Measurements from ENCODE around the gene EPN2. TPM values are rescaled to one million over a fixed set of nuclear protein-coding genes. Genes with fewer than 3 reads are reported as not detected.

The EPN2 gene
- total RNA-seq, 2 donors from 2014 or later: 28.8 to 67.7 TPM

DNA sequence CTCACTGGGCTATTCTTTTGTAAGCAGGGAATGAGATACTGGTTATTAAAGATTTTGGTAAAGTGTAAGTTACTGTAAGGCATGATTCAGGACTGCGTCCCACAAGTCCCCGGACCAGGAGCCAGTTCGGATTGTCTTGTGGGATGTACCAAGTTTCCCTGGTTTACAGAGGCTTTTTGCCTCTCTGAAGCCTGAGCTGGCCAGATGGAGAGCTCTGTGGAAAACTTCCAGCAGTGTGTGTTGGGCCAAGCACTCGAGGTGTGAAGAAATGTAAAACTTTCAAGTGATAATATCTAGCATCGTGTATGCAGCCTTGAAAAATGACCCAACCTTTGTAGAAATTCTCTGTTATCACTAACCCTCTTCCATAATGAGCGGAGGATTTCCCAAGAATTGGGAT is 2.4 kb downstream of the EPN2 start:
- Histone ChIP-seq H3K4me3 (no peak overlapping the region), H3K27me3 (replicated peaks; ENCODE audit: insufficient read depth) (no peaks in the 10 kb centered on the region), H3K9me3 (no peaks in the 10 kb centered on the region), H3K4me1 (replicated peaks) (peaks cover 4% of the 10 kb centered on the region), H3K36me3 (no peaks in the 10 kb centered on the region), H3K27ac (peak overlapping the region; percentile 94 to 96)
- WGBS: 41% methylated on average over 6 of the region's 6 CpGs
- no peak for DNase-seq (ENCODE audit: low spot score)
- TF ChIP-seq POLR2AphosphoS5 (IDR thresholded peaks at IDR 0.05) (no peak), POLR2A (IDR thresholded peaks at IDR 0.05) (no peak)
- TF ChIP-seq, protein P1, sequence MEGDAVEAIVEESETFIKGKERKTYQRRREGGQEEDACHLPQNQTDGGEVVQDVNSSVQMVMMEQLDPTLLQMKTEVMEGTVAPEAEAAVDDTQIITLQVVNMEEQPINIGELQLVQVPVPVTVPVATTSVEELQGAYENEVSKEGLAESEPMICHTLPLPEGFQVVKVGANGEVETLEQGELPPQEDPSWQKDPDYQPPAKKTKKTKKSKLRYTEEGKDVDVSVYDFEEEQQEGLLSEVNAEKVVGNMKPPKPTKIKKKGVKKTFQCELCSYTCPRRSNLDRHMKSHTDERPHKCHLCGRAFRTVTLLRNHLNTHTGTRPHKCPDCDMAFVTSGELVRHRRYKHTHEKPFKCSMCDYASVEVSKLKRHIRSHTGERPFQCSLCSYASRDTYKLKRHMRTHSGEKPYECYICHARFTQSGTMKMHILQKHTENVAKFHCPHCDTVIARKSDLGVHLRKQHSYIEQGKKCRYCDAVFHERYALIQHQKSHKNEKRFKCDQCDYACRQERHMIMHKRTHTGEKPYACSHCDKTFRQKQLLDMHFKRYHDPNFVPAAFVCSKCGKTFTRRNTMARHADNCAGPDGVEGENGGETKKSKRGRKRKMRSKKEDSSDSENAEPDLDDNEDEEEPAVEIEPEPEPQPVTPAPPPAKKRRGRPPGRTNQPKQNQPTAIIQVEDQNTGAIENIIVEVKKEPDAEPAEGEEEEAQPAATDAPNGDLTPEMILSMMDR (IDR thresholded peaks at IDR 0.05): no peak
- intact Hi-C loops (cut with DNase I): no loop called here

DNA sequence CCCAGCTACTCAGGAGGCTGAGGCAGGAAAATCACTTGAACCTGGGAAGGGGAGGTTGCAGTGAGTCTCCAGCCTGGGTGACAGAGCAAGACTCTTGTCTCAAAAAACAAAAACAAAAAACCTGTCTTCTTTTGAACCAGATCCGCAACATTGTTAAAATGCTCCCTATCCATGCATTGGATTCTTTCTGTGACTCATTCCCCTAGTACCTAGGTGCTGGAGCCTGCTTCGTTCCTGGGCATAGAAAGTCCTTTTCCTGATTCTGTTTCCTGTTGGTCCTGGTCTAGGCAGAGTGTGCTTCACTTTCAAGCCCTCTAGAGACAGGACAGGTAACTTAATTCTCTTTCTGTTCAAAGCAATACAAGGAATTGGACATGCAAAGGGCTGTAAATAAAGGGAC is 5.2 kb downstream of the EPN2 start:
- Histone ChIP-seq H3K4me1 (replicated peaks) (peaks cover 9% of the 10 kb centered on the region), H3K27me3 (replicated peaks; ENCODE audit: insufficient read depth) (no peaks in the 10 kb centered on the region), H3K9me3 (no peaks in the 10 kb centered on the region), H3K27ac (peak overlapping the region; percentile 18 to 43), H3K4me3 (no peak overlapping the region), H3K36me3 (no peaks in the 10 kb centered on the region)
- 33% methylated on average over 2 of the region's 2 CpGs for WGBS
- intact Hi-C loops (cut with DNase I): no loop called here
- DNase-seq (ENCODE audit: low spot score): no peak
- TF ChIP-seq POLR2AphosphoS5 (IDR thresholded peaks at IDR 0.05): peak; percentile 38
- TF ChIP-seq POLR2A (IDR thresholded peaks at IDR 0.05): no peak

DNA sequence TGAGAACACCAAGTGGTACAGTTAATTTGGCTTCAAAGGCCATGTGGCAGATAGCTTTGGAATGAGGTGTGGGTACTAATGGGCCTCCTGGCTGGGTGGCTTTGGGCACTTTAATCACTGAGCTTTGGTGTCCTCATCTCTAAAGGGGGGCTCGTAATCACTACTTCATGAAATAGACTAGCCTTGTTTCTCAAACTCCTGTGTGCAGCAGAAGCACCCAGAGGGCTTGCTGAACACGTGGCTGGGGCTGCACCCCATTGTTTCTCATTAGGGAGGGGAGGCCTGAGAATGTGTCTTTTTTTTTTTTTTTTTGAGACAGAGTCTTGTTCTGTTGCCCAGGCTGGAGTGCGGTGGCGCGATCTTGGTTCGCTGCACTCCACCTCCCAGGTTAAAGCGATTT is 5.8 kb downstream of the EPN2 start:
- TF ChIP-seq, protein P1 (IDR thresholded peaks at IDR 0.05): no peak
- TF ChIP-seq POLR2A (IDR thresholded peaks at IDR 0.05) (no peak), POLR2AphosphoS5 (IDR thresholded peaks at IDR 0.05) (no peak)
- peaks cover 15% of the 10 kb centered on the region for H3K4me1 ChIP-seq (replicated peaks)

DNA sequence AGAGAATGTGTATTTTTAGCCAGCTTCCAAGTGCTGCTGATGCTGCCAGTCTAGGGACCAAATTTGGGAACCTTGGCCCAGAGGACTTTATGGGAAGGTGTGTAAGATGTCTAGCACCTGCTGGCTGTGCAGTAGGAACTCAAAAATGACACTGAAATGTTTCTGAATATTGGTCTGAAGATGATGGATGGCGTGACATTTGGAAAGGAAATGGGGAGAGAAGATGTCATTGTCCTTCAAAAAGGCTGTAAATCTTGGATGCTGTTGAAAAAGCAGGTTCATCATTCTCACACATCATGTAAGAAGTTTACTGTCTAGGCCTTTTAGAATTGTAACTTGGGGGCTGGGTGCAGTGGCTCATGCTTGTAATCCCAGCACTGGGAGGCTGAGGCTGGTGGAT is 6.7 kb downstream of the EPN2 start:
- H3K4me3 ChIP-seq: no peak overlapping the region
- H3K27ac ChIP-seq: no peak overlapping the region
- no peaks in the 10 kb centered on the region for H3K27me3 ChIP-seq (replicated peaks; ENCODE audit: insufficient read depth)
- no peaks in the 10 kb centered on the region for H3K9me3 ChIP-seq
- peaks cover 21% of the 10 kb centered on the region for H3K4me1 ChIP-seq (replicated peaks)
- intact Hi-C loops (cut with DNase I): no loop called here
- no peaks in the 10 kb centered on the region for H3K36me3 ChIP-seq
- WGBS: 100% methylated on average over 1 of the region's 1 CpG
- DNase-seq (ENCODE audit: low spot score): no peak
- TF ChIP-seq, protein P1 (IDR thresholded peaks at IDR 0.05): no peak
- TF ChIP-seq POLR2AphosphoS5 (IDR thresholded peaks at IDR 0.05): no peak
- no peak for TF ChIP-seq POLR2A (IDR thresholded peaks at IDR 0.05)

More for the DNA sequence above, 5.8 kb downstream of the EPN2 start:
- H3K27ac ChIP-seq: peak overlapping the region in 1 of 2 donors; percentile 43
- no peak for DNase-seq (ENCODE audit: low spot score)
- WGBS: 88% methylated on average over 7 of the region's 7 CpGs
- no peaks in the 10 kb centered on the region for H3K9me3 ChIP-seq
- no peaks in the 10 kb centered on the region for H3K27me3 ChIP-seq (replicated peaks; ENCODE audit: insufficient read depth)
- H3K4me3 ChIP-seq: no peak overlapping the region
- H3K36me3 ChIP-seq: no peaks in the 10 kb centered on the region
- intact Hi-C loops (cut with DNase I): no loop called here

DNA sequence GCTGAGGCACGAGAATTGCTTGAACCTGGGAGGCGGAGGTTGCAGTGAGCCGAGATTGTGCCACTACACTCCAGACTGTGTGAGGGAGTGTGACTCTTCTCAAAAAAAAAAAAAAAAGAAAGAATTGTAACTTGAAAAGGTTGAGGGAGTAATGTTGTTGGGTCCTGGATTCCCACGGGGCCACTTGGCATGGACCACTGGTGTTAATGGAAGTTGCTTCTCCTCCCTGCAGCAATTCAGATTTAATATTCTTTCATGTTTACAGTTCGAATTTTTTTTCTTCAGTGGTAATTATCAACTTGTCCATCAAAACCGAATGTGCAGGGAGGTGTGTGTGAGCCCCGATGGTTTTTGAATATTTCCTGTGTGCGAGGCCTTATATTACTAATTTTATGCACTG is 7.2 kb downstream of the EPN2 start:
- TF ChIP-seq POLR2AphosphoS5 (IDR thresholded peaks at IDR 0.05) (no peak), POLR2A (IDR thresholded peaks at IDR 0.05) (no peak)
- TF ChIP-seq, protein P1 (IDR thresholded peaks at IDR 0.05): no peak
- Histone ChIP-seq H3K36me3 (no peaks in the 10 kb centered on the region), H3K4me3 (no peak overlapping the region), H3K27me3 (replicated peaks; ENCODE audit: insufficient read depth) (no peaks in the 10 kb centered on the region), H3K27ac (no peak overlapping the region), H3K9me3 (no peaks in the 10 kb centered on the region), H3K4me1 (replicated peaks) (peaks cover 24% of the 10 kb centered on the region)
- WGBS: 64% methylated on average over 8 of the region's 8 CpGs
- intact Hi-C loops (cut with DNase I): no loop called here
- DNase-seq (ENCODE audit: low spot score): no peak
